ENCODE results near the gene LCE1F. TPM values are rescaled to one million over a fixed set of nuclear protein-coding genes. Genes with fewer than 3 reads are reported as not detected.

The LCE1F gene
- total and polyA plus RNA-seq, 7 donors, result not detected

- intact Hi-C loops (cut with DNase I), result no loop called here
- Histone ChIP-seq H3K27ac (no peak overlapping the region), H3K27me3 (ENCODE audit: insufficient read depth in 3 of 3, low read length in 2 of 3) (no peaks in the 10 kb centered on the region), H3K4me3 (no peak overlapping the region), H3K36me3 (ENCODE audit: insufficient read depth in 1 of 2, low read depth in 1 of 2) (no peaks in the 10 kb centered on the region), H3K4me1 (no peaks in the 10 kb centered on the region), H3K9me3 (no peaks in the 10 kb centered on the region)
- no peak for DNase-seq
- ATAC-seq, result no peak
- WGBS, 3 donors, result 57 to 73% (median 63%) methylated on average over 1 to 2 of the region's 2 CpGs
- TF ChIP-seq, protein P1, sequence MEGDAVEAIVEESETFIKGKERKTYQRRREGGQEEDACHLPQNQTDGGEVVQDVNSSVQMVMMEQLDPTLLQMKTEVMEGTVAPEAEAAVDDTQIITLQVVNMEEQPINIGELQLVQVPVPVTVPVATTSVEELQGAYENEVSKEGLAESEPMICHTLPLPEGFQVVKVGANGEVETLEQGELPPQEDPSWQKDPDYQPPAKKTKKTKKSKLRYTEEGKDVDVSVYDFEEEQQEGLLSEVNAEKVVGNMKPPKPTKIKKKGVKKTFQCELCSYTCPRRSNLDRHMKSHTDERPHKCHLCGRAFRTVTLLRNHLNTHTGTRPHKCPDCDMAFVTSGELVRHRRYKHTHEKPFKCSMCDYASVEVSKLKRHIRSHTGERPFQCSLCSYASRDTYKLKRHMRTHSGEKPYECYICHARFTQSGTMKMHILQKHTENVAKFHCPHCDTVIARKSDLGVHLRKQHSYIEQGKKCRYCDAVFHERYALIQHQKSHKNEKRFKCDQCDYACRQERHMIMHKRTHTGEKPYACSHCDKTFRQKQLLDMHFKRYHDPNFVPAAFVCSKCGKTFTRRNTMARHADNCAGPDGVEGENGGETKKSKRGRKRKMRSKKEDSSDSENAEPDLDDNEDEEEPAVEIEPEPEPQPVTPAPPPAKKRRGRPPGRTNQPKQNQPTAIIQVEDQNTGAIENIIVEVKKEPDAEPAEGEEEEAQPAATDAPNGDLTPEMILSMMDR (IDR thresholded peaks at IDR 0.05), result no peak
Observed at GRCh38 chr1:152756872-152757271, 18.1 kb upstream of the LCE1F start.

GRCh38 chr1:152757747-152758146, 17.2 kb upstream of the LCE1F start, which contains the start of gene KPRP:
KPRP (plus strand) TSS chr1:152758025; CDS start chr1:152759589, 1,564 bp downstream.
- H3K4me3 ChIP-seq, result no peak within 1 kb of the TSS
- WGBS, 3 donors, result 31 to 47% (median 42%) methylated on average over 6 of the region's 6 CpGs

GRCh38 chr1:152758636-152759035, 16.3 kb upstream of the LCE1F start:
- no peaks in the 10 kb centered on the region for H3K9me3 ChIP-seq
- no peaks in the 10 kb centered on the region for H3K4me1 ChIP-seq
- no peak overlapping the region for H3K4me3 ChIP-seq
- WGBS, 3 donors, result 81 to 88% (median 84%) methylated on average over 4 of the region's 4 CpGs
- H3K27me3 ChIP-seq (ENCODE audit: insufficient read depth in 3 of 3, low read length in 2 of 3), result no peaks in the 10 kb centered on the region
- TF ChIP-seq, protein P1 (IDR thresholded peaks at IDR 0.05), result no peak
- ATAC-seq, result no peak
- DNase-seq, result no peak
- H3K36me3 ChIP-seq (ENCODE audit: insufficient read depth in 1 of 2, low read depth in 1 of 2), result no peaks in the 10 kb centered on the region
- intact Hi-C loops (cut with DNase I), result no loop called here
- no peak overlapping the region for H3K27ac ChIP-seq

More at GRCh38 chr1:152757747-152758146, 17.2 kb upstream of the LCE1F start, which contains the start of gene KPRP:
- Histone ChIP-seq H3K9me3 (no peaks in the 10 kb centered on the region), H3K27me3 (ENCODE audit: insufficient read depth in 3 of 3, low read length in 2 of 3) (no peaks in the 10 kb centered on the region), H3K27ac (no peak within 1 kb of the TSS), H3K4me1 (no peaks in the 10 kb centered on the region), H3K36me3 (ENCODE audit: insufficient read depth in 1 of 2, low read depth in 1 of 2) (no peaks in the 10 kb centered on the region)
- ATAC-seq, result no peak
- intact Hi-C loops (cut with DNase I), result no loop called here
- DNase-seq, result no peak
- TF ChIP-seq, protein P1 (IDR thresholded peaks at IDR 0.05), result no peak

- WGBS, 3 donors, result 78 to 82% (median 81%) methylated on average over 8 of the region's 8 CpGs
- no peak for ATAC-seq
- Histone ChIP-seq H3K36me3 (ENCODE audit: insufficient read depth in 1 of 2, low read depth in 1 of 2) (no peaks in the 10 kb centered on the region), H3K4me1 (no peaks in the 10 kb centered on the region), H3K27ac (no peak overlapping the region), H3K9me3 (no peaks in the 10 kb centered on the region), H3K4me3 (no peak overlapping the region), H3K27me3 (ENCODE audit: insufficient read depth in 3 of 3, low read length in 2 of 3) (no peaks in the 10 kb centered on the region)
- TF ChIP-seq, protein P1 (IDR thresholded peaks at IDR 0.05), result no peak
- intact Hi-C loops (cut with DNase I), result no loop called here
- no peak for DNase-seq
Observed at GRCh38 chr1:152759453-152760173, 15.3 kb upstream of the LCE1F start.

Measured in psoas muscle (tissue), 8 donors.